HG02981 (cell line): ENCODE results near the gene PARD3.
"Not testable (repeated sequence)": the region's sequence is repeated elsewhere in the genome, so short reads cannot be mapped to it uniquely, and the experiment has no call there.

Experiments
- ATAC-seq: cut with Tn5 transposase; IDR thresholded peaks from one replicate; pipeline ENCODE4 v1.9.1; 2021; ENCODE audit warnings: mild to moderate bottlenecking, moderate library complexity; ENCODE audit not compliant: unreplicated experiment

Gene PARD3

GRCh38 chr10:34075254-34075926, 739.7 kb downstream of the PARD3 start:
- no peak for ATAC-seq

- ATAC-seq = no peak
Observed at GRCh38 chr10:34074051-34074450, 741.0 kb downstream of the PARD3 start.

DNA sequence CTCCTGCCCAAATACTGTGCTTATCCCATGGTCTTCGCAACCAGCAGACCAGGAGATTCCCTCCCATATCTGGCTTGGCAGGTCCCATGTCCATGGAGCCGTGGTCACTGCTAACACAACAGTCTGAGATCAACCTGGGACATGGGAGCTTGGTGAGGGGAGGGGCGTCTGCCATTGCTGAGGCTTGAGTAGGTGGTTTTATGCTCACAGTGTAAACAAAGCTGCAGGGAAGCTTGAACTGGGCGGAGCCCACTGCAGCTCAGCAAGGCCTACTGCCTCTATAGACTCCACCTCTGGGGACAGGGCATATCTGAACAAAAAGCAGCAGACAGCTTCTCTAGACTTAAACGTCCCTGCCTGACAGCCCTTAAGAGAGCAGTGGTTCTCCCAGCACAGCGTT, 747.4 kb downstream of the PARD3 start:
- ATAC-seq = not testable (repeated sequence)

DNA sequence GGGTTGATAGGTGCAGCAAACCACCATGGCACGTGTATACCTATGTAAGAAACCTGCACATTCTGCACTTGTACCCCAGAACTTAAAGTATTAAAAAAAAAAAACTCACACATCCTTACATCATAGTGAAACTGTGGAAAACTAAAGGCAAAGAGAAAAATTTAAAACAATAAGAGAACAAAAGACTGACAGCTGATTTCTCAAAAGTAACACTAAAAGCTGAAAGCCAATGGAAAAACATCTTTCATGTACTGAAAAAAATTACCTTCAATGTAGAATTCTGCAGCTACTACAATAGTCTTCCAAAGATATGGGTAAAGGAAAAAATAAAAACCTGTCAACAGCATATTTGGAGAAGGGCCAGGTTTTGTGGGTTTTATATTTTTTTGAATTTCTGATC, 751.5 kb downstream of the PARD3 start:
- ATAC-seq = no peak

- ATAC-seq = no peak
Observed at GRCh38 chr10:34061841-34062240, 753.3 kb downstream of the PARD3 start.
